Activated T-helper 1 cell treated with Interleukin-2 at 50 U/mL for 16 hours (primary cell): ENCODE measurements around the gene SLC2A9.

ENCODE experiments used
- DNase-seq: peaks from one replicate; pipeline ENCODE4 v3.0.0-alpha.2; 2020; ENCODE audit warnings: low read depth

Gene SLC2A9

DNA sequence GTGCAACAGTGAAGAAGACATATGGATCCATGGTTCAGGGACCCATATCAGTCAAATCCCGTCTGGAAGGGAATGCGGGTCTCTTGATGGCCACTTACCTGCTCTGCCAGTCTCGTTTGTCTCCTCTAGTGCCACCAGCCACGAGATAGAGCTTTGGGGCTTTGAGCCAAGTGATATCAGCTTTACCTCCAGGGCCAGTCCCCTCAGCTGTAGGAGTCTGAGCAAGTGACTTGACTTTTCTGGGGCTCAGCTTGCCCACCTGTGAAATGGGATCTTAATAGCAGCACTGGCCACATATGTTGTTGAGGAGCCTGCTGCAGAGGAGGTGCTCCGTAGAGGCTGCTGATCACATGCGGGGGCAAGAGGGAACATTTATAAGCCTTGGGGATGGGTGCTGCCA lies 1.2 kb downstream of the SLC2A9 start:
- no peak for DNase-seq

DNA sequence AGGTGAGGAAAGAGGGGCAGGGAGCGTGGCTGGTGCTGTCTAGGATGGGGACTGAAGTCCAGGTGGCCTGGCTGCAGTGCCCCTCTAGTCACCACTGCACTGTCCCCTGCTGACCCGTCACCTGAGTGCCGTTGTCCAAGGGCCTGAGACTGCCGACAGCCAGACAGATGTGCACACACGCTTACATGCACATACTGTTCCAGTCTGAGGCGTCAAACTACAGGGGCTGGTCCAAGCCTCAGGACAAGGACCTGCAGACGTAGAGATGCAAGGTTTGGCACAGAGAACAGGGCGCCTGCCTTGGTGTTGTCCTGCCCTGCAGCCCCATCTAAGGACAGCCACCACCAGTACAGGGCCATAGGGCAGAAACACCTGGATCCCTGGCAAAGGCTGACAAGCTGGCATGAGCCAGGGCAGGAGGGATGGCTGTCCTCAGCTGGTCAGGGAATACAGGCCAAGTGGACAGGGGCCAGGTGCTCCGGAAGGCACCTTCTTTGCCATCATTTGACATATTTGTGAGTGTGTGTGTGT lies 1.7 kb downstream of the SLC2A9 start:
- DNase-seq: no peak

DNA sequence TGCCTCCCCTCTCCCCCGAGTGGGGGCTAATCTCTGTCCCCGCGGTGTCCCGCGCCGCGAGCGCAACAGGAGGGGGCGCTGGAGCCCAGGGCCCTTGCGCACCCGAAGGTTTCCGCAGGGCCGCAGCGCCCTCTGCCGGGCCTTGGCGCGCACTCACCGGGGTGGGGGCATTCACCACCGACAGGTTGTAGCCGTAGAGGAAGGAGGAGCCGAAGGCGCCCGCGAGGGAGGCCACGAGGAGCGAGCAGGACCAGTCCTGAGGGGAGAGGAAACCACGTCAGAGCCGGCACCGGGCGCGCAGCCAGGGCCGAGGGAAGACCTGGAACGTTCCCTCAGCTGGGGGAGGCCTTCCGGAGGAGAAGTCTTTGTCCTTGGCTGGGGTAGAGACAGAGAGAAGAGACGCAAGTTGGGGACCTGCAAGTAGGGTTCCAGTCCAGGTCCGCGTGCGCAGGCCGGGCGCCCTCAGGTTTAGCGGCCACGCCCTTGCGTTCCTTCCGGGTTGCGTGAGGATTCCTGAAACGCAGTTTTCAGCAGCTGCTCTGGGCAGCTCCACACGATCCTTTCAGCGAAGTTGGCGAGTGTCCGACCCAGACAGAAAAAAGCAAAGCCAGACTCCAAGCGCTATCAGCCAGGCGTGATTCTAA lies 2.4 kb downstream of the SLC2A9 start:
- peak; percentile 90 for DNase-seq

DNA sequence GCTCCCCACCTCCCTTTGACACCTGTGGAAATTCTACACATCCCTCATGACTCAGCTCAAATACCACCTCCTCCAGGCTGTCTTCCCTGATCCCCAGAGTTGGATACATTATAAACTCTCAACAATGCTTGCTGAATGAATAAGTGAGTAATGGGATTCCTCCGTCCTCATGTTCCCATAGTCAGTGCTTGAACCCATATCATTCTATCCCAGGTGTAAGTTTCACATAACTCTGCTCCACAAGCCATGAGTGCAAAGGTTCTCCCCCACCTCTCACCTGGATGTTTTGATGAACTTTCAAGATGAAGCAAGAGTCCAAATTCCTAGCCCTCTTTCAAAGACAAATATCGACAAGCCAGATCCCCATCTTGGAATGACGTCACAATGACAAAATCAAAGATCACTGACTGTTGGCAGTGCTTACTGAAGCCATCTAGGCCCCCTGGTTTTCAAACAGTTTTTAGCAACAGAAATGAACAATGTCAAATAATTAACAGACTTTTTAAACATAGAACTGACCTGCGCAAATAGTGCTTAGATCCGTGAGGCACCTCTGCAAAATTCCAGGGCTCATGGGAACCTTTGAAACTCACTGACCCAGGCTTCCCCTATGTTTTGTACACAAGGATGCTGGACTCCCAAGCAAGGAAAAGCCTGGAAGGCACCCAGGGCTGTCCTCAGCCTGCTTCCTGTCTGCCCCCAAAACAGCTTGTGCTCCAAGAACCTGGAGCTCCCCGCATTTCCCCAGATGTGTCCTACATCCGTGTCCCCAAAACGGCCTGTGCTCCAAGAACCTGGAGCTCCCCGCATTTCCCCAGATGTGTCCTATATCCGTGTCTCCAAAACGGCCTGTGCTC lies 4.0 kb downstream of the SLC2A9 start:
- no peak for DNase-seq

DNA sequence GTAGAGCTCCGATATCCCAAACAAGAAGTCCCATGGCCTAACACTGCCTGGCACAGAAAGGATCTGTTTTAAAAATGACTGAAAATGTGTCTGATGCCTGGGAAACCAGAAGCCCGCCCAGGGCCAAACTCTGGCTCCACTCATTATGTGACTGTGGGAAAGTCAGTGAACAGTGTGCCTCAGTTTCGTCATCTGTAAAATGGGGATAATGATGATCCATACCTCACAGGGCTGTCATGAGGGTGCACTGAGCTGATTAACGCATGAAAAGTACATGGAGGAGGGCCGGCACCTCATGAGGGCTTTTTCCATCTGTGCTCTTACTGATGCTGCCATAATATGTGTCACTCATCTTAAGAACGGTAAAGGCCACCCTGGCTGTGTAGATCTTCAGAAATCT lies 5.1 kb downstream of the SLC2A9 start:
- DNase-seq: no peak

DNA sequence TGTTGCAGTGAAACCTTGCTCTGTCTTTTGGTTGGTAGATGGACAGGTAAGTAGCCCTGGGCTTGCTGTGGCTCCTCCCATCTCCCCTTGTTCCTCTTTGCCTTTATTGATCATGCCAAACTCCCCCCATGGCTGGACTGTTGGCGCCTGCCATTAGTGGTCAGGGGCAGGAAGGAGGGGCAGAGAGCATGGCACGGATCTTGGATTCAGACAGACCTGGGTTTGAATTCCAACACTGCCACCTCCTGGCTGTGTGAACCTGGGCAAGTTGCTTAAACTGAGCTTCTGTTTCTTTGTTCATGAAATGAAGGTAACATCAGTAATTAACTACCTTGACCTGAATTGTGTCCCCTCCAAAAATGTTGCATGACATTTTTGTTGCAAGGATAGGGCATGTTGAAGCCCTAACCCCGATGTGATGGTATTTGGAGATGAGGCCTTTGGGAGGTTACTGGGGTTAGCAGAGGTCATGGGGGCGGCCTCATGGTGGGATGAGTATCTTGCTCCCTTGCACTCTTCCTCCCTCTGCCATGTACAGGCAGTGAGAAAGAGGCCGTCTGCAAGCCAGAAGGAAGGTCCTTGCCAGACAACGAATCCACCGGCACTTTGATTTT lies 6.0 kb downstream of the SLC2A9 start:
- no peak for DNase-seq

DNA sequence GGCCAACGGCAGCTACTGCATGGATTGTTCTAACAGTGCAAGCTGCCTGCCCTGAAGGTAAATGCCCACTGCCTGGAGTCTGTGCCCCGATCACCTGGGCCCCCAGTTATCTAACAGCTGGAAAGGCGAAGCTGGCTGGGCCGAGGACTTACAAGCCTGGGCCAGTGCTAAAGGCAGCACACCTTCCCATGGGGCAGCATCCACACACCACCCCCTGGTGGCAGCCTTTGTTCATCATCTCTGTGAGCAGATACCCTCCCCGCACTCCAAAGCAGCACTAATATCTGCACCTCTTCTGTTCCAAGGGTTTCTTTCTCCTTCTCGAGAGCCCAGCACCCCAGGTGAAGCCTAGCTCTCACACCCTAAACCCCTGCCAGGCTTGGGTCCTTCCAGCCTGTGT lies 7.6 kb downstream of the SLC2A9 start:
- DNase-seq: no peak

DNA sequence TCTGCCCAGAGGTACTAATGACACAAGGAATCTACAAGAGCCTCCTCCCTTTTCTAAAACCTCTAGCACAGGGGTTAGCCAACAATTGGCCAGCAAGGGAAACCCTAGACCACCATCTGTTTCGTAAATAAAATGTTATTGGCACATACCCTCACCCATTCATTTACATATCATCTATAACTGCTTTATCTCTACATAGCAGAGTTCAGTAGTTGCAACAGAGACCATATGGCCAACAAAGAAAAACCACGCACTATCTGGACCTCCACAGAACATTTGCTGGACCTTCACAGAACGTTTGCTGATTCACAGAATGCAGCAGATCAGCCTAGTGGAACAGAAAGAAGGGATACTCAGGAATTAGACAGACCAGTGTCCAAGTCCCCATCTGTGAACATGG lies 9.4 kb downstream of the SLC2A9 start:
- DNase-seq: no peak

DNA sequence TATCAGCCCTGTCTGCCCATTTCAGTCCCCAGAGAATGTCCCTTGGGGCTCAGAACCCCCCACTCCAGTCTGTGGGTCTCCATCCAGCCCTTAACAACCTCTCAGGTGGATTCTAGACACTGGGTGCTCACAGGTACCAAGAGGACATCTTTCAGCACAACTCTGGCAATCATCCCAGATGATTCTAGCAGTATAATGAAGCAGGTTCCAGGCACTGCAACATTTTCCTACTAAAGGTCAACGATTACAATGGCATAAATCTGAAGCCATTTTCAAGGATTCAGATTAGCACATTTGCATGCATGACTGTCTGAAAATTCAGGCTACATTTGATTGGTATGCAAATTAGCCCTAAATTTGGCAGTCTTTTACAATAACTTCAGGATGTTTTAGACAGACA lies 10.0 kb downstream of the SLC2A9 start:
- DNase-seq: no peak

DNA sequence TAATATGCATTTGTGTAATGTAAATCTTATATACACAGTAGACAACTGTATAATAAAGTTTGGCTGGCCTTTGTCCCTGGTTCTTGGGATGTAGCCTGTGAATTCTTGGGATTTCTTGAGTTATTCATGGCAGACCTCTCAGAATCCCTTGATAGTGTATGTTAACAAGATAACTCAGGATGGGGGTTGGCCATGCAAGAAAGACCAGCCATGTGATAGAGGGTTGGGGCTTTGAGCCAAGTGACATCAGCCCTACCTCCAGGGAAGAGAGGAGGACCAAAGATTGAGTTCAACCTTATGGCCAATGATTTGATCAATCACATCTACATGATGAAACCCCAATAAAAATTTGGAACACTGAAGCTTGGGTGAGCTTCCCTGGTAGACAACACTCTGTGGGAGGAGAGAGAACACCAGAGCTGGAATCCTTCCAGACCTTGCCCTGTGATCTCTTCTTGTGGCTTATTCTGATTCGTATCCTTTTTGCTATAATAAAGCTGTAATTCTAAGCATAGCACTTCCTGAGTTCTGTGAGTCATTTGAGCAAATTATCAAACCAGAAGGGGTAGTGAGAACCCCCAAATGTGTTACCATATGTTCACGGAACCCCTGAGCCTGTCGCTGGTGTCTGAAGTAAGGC lies 11.3 kb downstream of the SLC2A9 start:
- no peak for DNase-seq

DNA sequence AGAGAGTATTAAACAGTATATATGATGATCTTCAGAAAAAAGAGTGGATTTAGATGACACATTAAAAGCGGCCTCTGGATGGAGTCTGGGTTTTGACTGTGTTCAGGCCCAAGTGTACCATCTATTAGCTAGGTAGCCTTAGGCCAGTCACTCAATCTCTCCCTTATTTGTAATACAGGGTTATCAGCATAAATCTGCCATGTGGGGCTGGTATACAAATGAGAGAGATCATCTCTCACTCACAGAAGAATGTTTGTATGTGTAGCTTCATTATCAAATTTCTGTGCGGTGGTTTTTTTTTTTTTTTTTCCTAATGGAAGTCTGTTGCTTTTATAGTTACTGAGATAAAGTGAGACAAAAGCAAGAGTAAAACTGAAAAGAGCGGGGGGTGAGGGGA lies 12.7 kb downstream of the SLC2A9 start:
- no peak for DNase-seq

DNA sequence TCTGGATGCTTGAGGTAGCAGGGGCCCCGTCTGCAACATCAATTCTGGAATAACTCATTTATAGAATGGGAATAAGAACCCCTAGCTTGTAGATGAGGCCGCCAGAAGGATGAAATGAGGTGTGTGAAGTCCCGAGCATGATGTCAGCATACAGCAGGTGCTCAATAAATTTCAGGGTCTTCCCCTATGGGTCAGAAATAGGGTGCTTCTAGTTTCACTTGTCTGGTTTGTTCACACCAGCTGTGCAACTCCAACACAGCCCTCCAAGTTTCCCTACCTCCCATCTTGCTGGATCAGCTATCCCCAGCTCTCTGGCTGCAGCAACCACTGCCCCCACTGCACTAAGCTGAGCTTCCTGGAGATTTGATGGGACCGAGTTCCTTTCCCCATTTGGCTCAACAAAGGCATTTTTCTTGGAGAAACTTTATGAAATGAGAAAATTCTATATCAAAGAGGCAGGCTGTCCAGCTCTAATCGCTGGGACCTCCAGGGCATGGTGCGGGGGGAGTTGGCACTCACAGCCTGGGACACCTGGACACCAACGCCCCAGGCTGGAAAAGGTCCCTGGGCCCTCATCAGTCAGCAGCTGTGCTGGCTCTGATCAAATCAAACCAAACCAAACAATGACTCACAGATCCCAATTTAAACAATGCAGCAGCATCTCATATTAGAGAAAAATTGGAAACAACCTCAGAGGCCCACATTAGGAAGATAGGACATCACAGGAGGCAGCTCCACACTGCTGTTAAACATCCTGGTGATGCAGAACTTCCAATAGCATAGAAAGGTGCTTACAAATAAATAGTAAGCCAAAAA lies 13.3 kb downstream of the SLC2A9 start:
- DNase-seq: no peak

DNA sequence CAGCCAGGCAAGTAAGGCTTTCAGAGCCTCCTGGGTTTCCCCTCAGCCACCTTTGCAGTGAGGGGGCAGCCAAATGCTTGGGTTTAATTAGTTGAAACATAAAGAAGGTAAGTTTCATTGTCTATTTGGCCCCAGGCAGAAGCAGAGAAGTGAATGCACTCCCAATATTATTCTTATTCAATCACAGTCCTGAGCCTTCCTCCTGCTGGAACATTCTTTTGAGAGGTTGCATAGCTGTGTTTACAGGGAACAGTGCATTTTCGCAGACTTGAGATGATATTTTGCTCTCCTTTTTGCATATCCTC lies 13.9 kb downstream of the SLC2A9 start:
- no peak for DNase-seq

DNA sequence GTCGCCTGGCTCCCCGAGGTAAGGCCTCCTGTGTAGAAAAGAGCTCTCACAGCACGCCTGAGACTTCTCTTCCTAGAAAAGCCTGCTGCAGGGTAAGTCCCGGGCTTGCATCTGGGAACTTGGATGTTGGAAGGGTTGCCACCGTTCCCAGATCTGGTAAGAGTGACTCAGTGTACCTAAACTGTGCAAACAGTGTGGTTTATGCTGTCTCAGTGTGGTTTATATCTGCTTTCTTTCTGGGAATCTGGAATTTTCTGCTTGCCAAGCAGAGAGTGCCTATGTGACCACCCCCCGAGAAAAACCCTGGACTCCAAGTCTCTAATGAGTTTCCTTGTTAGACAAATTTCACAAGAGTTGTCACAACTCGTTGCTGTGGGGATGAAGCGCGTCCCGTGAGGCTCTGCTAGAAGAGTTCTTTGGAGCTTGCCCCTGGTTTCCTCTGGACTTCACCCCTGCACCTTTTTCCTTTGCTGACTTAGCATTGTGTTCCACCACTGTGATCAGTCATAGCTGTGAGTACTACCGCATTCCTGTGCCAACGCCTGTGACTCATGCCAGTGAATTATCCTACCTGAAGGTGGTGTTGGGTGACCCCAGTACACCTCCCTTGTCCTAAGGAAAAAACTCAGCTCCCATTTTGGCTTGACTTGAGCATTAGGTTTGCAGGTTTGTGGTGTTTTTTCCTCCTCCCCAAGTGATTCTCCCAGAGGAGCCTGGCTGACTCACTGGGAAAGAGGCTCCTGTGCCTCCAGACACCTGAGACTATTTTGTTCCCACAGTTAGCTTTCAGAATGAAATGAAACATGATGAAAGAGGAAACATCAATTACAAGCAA lies 14.5 kb downstream of the SLC2A9 start:
- no peak for DNase-seq

DNA sequence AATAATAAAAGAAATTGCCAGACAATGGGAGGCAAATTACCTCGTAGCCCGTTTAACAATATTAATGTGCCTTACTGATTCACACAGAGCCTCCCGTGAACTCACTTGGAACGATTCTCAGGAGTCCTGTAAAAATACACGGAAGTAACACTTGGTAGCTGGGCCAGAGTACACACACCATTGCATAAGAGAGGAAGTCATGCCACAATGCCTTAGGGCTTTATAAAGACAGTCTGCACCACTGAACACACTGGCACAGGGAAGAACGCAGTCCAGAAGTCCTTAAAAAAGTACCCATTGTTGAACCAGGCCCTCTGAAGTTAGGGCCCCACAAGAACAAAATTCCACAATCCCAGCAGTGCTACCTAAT lies 15.1 kb downstream of the SLC2A9 start:
- DNase-seq: no peak

DNA sequence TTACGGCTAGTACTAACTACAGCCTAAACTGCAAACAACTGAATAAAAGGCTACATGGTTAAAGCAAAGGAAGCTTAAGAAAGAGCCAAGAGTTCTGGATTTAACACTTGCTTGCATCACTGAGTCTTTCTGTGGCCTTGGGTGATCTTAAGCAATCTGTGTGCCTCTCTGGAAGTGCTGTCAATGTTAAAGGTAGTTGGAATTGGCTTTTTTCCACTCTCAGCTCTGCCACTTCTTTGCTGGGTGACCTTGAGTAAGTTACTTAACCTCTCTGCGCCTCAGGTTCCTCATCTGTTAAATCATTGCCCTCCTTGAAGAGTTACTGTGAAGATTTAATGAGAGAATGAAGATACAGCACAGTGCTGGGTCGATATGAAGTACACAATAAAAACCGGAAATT lies 15.7 kb downstream of the SLC2A9 start:
- DNase-seq: no peak

DNA sequence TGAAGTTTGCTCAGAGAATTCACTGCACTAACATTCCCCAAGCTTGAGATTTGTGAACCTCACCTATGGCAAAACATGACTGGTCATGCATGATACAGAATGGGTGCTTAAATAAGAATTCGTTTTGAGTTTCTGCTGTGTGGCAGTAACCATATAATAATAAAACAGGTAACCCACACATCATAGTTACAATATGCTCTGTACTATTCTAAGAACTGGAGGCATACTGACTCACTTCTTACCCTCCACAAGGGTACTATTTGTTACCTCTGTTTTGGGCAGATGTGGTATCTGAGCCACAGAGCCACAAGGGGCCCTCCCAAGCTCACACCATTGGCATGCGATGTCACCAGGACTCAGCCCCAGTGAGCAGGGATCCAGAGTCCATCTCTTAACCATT lies 17.6 kb downstream of the SLC2A9 start:
- DNase-seq: no peak

DNA sequence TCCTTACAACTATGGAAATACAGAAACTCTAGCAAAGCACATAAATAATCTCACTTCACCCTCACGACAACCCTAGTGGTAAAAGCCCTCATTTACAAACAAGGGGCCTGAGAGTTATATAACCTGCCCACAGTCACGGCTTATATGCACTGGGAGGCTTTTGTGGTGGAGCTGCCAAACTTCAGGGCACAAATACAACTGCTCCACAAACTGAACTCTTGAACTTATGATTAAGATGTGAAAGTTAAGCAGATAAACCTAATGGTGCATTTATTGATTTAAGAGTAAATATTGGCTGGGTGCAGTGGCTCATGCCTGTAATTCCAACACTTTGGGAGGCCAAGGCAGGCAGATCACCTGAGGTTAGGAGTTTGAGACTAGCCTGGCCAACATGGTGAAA lies 19.0 kb downstream of the SLC2A9 start:
- DNase-seq: no peak

DNA sequence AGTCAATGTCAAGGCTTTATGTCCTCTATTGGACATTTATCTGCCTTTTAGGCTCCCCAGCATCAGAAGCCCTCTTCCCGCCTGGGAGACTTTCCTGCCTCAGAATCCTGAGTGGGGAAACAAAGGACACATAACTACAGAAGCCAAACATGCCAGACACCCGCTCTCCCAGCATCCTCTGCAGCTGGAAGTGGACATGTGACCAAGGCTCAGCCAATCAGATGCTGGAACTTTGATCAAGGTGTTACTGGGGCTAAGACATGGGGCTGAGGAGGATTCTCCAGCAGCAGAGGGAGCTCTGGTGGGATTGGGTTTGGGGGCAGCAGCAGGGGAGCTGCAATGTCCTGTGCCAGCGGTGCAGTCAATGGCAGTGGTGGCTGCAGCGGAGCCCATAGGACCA lies 19.5 kb downstream of the SLC2A9 start:
- no peak for DNase-seq

DNA sequence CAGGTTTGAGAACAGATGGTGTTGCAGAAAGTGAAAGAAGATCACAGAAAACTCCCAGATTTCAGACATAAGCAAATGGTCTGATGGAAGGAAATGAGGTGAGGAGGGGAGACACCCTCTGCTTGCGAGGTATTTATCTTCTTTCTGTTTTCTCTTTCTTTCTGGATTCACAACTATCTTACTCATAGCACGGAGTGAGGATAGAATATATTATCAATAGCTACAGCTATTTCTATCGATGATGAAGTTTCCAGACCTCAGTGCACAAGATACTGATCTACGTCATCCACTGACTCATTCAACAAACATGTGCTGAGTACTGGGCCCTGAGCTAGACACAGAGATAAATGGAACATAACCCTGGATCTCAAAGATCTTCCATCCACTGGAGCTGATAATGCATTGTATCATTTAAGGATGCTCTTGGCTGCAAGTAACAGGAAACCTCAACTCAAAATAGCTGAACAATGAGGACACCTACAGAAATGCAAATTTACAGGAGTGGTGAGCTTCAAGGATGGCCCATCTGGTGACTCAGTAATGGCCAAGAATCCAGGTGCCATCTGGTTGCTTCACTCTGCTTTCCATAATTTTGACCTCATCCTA lies 21.2 kb downstream of the SLC2A9 start:
- no peak for DNase-seq

DNA sequence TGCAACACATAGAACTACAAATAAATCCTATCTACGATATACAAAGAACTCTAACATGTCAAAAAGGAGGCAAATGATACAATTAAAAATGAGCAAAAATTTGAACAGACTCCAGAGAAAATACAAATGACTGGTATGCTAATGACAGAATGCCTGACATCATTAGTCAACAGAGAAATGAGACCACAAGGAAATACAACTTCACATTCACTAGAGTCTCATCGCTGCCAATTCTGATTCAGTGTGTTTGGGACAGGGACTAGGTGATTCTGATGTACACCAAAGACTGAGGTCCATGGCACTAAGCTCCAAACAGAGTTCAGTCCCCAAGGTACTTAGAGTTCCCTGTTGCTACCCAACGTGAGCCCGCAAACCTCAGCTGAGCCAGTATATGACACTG lies 23.4 kb downstream of the SLC2A9 start:
- DNase-seq: no peak
